HG03442 (cell line): ENCODE results near the gene HSD17B3.
"Not testable (repeated sequence)": the region's sequence is repeated elsewhere in the genome, so short reads cannot be mapped to it uniquely, and the experiment has no call there.

Experiments used
- ATAC-seq: cut with Tn5 transposase; IDR thresholded peaks from one replicate; pipeline ENCODE4 v1.9.1; 2021; ENCODE audit warnings: mild to moderate bottlenecking, moderate library complexity; ENCODE audit not compliant: unreplicated experiment

Gene HSD17B3

DNA sequence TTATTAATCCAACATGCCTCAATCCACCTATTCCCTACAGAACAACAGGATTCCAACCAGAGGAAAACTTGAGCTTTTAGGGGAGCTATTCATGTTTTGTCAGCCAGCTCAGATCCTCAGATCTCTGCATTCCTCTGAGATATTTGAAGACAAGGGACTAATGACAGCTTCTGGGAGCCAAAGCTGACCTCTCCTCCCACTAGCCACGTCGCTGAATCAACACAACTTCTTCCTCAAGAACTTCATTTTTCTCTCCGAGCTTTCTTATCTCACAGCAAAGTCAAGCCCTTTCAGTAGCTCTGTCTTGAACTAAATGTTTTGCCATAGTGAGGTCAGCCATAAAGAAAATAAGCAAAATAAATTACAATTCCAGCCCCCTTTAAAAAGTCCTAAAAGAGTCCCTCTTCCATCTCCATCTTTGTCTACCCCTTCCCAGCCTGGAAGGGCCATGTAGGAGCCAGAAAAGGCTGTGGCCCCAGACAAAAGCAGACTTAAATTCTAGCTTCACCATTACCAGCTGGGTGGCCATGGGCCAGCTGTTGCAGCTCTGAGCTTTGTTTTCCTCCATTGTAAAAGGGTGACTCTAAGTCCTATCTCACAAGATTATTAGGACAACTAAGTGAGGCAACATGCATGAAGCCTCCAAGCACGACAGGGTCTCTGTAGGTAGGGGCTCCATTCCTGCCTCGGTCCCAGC lies 65.0 kb downstream of the HSD17B3 start:
- no peak for ATAC-seq

DNA sequence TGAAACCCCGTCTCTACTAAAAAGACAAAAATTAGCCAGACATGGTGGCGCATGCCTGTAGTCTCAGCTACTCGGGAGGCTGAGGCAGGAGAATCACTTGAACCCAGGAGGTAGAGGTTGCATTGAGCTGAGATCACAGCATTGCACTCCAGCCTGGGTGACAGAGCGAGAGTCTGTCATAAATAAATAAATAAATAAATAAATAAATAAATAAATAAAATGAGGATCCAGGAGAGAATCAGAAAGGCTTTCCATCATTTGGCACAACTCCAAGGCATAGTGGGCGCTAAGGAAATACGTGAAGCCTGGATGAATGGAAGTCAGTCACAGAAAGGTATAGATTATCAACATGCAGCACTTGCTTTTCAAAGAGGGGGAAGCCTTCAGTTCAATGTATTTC lies 65.6 kb downstream of the HSD17B3 start:
- ATAC-seq: not testable (repeated sequence)

- no peak for ATAC-seq
Observed at GRCh38 chr9:96232539-96233241, 69.3 kb downstream of the HSD17B3 start.

- no peak for ATAC-seq
Observed at GRCh38 chr9:96232164-96232538, 69.8 kb downstream of the HSD17B3 start.

DNA sequence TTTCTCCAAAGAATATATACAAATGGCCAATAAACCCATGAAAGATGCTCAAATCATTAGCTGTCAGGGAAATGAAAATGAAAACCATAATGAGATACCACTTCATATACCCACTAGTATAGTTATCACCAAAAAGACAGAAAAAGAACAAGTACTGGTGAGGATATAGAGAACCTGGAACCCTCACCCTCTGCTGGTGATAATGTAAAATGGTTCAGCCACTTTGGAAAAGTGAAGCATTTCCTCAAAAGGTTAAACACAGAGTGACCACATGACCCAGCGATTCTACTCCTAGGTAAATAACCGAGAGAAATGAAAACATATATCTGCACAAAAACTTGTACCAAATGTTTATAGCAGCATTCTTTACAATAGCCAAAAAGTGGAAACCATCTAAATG lies 72.0 kb downstream of the HSD17B3 start:
- no peak for ATAC-seq

- no peak for ATAC-seq
Observed at GRCh38 chr9:96222132-96222531, 79.8 kb downstream of the HSD17B3 start.

GRCh38 chr9:96219900-96220257 lies 82.1 kb downstream of the HSD17B3 start:
- ATAC-seq: no peak

GRCh38 chr9:96219026-96219899 lies 82.7 kb downstream of the HSD17B3 start:
- ATAC-seq: no peak

GRCh38 chr9:96217754-96218693 lies 84.0 kb downstream of the HSD17B3 start:
- peak; percentile 66 for ATAC-seq

DNA sequence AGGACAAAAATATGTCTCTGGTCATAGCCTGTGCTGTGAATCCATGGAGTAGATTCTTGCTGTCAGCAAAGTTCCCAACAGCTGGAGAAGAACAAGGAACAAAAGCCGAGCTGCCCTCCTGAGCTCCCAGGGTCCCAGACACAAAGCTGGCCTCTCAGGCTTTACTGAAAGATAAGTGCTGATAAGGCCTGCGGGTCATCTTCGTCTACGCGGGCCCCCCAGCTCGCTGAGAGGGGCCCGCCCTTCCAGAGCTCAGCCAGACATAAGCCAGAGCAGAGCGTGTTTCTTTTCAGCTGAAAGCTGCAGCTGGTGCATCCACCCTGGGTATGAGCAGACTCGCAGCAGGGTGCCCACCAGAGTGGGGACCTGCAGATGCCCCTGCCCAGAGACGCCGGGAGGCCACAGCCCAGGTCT lies 84.7 kb downstream of the HSD17B3 start:
- no peak for ATAC-seq

DNA sequence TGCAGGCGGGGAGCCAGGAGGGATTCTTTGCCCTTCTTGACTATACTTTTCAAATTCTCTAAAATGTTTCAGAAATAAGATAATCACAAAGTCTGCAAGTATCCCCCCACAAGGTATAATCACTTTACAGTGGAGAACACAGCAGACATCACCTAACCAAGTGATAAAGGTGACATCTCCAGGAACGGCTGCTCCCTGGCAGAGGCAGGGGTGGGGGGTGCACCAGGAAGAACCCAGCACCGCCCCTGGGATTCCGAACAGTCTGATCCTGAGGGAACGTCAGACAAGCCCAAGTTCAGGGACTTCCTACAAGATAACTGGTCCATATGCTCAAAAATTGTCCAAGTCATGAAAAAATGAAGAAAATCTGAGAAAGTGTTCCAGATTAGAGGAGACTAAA lies 85.4 kb downstream of the HSD17B3 start:
- no peak for ATAC-seq

GRCh38 chr9:96215841-96216240 lies 86.1 kb downstream of the HSD17B3 start:
- no peak for ATAC-seq

- no peak for ATAC-seq
Observed at GRCh38 chr9:96214635-96215034, 87.3 kb downstream of the HSD17B3 start.

- no peak for ATAC-seq
Observed at GRCh38 chr9:96209407-96210271, 92.3 kb downstream of the HSD17B3 start.

GRCh38 chr9:96206156-96206751 lies 95.7 kb downstream of the HSD17B3 start:
- no peak for ATAC-seq

DNA sequence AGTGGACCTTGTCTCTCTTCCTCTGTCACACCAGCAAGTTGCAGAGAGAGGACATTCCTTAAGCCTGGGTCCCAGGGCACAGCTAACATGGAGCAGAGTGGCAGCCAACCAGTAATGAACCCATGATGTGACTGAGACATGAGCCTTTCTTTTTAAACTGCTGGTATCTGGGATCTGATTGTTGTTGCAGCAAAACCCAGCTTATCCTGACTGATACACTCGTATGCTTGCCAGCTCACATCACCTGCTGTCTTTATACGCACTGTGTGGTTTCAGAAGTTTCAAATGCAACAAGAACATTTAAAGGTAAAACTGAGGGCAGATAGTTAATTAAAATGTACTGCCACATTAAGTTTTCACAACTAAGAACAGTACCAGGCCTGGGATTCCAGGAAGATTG lies 97.1 kb downstream of the HSD17B3 start:
- ATAC-seq: no peak

DNA sequence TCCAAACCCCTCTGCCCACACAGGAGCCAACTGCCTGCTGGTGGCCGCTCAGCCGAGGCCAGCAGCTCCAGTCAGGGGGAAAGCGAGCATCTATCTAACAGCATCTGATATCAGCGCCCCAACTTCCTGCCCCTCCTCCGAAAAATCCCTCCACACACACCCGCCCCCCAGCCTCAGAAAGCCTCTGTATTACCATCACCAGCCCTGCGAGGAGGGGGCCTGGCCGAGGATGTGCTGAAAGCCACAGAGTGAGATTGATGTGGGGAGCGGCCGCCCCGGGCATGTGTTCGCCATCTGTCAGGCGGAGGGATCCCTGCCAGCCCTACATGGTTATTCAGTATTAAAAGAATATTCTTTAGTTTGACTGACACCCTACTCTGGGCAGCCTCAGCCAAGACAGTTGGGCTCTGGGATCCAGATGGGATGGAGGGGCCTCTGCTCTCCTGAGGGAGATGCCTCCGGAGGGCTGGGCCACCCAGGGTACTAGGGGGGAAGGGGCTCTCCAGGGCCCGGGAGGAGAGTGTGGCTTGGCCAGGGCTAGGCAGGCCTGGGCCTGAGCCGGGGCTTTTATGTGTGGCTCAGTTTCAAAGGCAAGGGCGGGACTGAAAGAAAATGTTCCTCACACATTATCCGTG lies 98.0 kb downstream of the HSD17B3 start:
- ATAC-seq: no peak

DNA sequence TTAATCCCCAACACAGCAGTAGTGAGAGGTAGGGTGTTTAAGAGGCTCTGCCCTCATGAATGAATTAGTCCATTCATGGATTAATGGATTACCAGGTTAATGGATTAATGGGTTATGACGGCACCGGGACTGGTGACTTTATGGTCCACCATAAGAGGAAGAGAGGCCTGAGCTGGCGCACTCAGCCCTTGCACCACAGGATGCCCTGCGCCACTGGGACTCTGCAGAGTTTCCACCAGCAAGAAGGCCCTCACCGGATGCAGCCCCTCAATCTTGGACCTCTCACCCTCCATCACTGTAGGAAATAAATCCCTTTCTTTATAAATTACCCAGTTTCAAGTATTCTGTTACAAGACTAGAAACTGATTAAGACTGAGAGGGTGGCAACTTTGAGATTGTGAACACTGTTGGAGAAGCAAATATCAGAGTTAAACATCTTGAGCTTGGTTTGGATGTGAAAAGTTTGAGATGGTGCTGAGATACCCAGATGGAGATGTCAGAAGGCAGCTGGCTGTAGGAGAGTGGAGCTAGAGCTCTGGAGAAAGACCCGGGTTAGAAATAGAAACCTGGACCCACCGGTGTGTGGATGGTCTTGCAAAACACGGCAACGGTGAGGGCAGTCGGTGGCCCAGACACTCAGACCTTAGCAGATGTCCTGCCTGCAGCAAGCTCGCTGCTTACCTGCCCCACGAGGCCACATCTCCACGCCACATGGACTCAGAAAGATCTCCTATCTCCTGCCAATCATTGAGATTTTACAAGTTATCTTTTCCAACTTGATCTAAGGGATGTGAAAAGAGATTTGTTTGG lies 98.8 kb downstream of the HSD17B3 start:
- ATAC-seq: no peak
